NT2/D1 (cell line): Measurements from ENCODE around the gene RBCK1.

ENCODE experiments used
- YY1 ChIP-seq: IDR thresholded peaks from 2 replicates; pipeline ENCODE4 v1.6.1; 2011; ENCODE audit not compliant: insufficient read length, insufficient read depth
- ZNF274 ChIP-seq: IDR thresholded peaks from 2 replicates; pipeline ENCODE4 v1.6.1; 2011; ENCODE audit warnings: mild to moderate bottlenecking, low read depth, low read length

- no peak for TF ChIP-seq ZNF274
- TF ChIP-seq YY1: no peak
These were observed 23.4 kb upstream of the RBCK1 start for GRCh38 chr20:384723-385122.
